ENCODE data around the gene FOXG1.

Gene FOXG1

DNA sequence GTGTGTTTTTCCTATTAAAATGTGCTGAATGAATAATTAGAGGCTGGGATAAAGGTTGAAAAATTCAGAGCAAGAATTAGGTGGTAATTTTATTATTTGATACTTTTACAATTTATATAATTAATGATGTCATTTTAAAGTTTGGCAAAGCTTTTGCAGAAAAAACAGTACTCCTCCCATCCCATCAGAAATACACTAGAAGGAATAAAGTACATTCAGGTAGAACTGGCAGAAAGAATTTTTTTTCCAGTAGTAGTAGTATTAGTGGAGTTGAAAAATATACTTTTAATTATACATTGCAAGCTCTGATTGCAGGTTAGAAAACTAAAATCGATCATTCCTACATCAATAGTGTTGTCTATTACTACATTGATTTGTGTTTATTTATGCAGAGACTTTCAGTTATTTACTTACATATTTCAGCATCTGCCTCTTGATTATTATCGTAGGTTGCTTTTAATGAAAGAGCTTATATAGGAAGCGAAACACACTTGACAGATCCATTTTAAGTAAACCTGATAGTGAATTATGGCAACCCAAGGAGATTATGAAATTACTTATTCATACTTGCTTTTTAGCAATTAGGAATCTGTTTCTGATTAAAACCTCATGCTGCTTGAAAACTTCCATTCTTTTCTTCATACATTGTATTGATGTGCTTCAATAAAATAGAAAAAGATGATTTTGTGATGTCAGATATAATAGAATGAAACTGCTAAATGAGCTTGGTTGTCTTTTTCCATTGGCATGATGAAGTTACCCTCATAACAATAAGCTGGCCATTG, 10.1 kb downstream of the FOXG1 start:
- no peak for DNase-seq (ENCODE audit: low read depth)

DNA sequence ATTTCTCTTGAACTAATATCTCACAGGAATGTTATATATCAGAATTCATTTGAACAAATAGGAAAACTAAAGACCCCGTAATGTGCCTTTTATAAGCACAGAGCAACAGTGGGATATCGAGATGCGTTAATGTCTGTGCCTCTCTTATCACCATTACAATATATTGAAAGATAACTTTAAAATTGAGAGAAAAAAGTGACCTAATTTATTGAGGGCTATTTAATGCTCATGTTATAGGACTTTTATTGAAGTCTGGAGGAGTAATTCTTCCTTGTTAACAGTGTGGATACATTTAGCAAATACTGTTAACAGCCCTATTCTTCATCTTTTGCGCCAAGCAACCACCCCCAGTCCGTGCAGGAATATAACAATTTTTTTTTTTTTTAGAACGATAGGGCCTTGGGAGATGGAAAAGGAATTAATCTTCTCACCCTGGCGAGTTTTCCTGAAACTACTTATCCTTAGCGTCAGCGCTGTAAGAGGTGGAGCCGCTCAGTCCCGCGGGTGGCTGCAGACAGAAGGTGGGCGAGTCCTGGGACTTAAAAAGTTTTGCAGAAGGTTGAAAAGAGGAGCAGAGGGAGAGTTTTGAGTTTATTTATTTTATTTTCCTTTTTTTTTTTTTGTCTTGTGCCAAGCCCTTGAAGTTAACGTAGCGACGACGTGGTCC, 11.0 kb downstream of the FOXG1 start:
- no peak for DNase-seq (ENCODE audit: low read depth)

DNA sequence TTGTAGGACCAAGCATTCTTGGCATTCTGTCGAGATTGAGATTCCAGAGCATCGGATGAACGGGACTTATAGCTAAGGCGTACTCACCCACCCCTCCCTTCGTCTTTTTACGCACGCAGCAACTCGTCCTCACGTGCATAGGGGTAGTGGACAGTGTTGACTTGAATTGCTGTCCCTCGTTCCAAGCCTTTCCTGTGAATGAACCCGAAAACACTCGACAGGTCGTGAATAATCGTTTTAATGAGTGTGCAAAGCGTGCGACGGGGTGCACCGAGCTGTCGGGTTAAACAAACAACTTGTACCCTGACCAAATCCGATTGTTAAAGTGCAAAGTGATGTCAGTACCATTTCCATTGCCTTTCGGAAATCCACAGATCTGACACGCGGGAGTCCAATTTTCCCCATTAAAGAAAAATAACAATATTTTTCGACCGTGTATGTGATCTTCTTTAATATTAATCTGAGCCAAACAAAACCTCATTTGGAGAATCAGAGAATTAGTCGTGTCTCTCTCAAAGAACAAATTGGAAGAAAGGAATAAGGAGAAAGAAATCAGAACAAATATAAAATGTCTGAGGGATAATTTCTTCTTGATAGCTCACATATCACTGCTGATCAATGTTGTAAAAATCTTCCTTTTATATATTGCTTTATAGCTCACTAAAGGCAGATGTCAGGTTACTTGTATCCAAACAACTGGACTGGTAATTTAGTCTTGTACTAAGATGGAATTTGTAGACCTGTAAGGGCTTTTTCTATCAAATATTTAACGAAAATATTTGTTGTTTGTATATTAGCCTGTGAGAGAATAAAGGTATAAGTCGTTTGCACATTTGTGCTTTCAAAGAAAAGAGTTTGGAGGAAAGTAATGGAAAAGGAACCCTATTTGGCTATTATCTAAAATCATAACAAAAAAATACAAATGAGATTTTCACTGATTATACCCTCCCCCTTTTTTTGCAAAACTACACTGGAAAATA, 11.8 kb downstream of the FOXG1 start:
- no peak for DNase-seq (ENCODE audit: low read depth)

DNA sequence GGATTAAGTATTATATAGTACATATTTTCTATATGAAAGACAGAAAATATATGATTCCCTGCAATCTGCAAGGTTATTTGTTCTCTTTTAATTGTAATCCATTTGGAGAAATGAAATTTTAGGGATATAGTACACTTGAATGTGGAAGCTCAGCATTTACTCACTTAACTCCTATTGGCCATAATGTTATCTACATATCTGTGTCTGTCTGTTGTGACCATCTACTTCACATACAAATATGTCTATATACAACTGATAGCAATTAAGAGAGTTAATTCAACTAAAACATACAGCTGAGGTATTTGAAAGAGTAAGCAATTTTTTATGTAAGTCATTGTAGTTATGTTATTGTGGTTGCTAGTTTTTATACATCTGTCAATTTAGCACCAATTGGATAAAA, 12.9 kb downstream of the FOXG1 start:
- DNase-seq (ENCODE audit: low read depth) = no peak

DNA sequence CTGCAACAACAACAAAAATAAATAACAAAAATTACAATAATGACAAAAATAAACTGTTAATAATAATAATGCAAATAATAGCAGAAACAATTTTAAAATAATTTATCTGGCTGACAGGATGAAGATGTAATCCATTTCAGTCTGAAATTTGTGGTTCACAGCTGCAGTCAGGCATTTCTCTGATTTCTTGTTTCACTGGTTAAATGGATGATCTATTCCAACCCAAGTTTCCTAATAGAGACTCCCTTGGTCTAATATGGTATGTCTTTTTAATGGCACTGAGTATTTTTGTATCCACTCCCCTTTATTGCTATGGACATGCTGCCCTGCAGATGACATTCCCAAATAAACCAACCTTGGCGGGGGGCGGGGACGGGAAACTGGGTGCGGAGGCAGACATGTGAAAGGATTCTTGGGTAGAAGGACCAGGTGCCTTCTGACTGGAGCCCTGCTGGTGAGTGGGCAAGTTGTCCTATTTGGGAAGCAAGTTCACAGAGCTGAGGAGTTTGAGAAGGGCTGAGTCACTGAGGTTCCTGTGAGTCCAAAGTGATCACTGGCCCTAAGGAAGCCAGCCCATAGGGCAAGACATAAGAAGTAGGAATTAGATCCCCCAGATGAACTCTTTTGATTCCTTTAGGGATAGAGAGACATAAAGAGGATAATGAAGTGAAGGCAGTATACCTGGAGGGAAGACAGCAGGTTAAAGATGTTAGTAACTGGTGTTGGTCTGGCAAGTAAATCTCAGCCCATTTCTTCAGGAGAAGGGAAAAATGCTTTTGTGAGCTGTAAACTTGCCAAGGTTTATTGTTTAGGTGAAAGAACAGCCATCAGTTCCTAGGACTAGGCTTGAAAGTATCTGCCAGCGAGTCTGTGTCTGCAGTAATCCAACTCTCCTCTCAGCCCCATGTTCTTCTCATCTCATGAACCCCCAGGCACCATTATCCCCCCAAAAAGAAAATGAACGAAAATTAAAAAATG, 14.5 kb downstream of the FOXG1 start:
- DNase-seq (ENCODE audit: low read depth) = no peak

DNA sequence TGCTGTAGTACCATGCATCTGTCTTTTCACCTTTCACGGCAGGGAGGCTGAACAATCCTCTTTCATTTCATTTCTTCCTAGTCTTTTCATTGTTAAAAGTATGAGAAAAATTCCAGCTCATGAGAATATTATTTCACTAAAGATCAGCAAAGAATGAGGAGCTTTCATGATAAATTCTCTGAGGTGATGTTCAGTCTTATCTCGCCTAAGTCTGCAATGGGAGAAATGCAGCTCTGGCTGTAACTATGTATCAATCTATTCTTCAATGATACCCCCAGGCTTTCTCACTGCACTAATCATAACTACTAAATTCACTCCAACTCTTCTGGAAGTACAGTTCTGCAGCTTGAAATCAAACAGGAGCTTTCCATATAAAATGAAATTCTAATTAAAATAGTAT, 15.7 kb downstream of the FOXG1 start:
- DNase-seq (ENCODE audit: low read depth) = no peak

DNA sequence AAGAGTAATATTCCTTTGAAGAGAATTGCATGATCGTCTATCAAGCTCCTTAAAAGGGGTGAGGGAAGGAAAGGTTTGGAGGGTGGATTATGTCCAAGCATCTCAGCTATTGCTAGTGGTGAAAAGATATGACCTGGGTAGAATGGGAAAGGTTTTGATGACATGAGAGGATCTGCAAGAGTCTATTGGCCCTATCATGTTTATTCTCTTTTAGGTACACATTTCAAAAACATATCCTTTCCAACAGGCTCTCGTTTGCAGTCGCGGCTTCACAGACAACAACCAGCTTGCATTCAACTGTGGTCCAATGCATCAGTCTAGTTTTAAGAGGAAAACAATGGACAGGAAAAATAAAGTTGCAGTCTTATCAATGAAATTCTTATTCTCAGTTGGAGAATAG, 17.1 kb downstream of the FOXG1 start:
- no peak for DNase-seq (ENCODE audit: low read depth)

DNA sequence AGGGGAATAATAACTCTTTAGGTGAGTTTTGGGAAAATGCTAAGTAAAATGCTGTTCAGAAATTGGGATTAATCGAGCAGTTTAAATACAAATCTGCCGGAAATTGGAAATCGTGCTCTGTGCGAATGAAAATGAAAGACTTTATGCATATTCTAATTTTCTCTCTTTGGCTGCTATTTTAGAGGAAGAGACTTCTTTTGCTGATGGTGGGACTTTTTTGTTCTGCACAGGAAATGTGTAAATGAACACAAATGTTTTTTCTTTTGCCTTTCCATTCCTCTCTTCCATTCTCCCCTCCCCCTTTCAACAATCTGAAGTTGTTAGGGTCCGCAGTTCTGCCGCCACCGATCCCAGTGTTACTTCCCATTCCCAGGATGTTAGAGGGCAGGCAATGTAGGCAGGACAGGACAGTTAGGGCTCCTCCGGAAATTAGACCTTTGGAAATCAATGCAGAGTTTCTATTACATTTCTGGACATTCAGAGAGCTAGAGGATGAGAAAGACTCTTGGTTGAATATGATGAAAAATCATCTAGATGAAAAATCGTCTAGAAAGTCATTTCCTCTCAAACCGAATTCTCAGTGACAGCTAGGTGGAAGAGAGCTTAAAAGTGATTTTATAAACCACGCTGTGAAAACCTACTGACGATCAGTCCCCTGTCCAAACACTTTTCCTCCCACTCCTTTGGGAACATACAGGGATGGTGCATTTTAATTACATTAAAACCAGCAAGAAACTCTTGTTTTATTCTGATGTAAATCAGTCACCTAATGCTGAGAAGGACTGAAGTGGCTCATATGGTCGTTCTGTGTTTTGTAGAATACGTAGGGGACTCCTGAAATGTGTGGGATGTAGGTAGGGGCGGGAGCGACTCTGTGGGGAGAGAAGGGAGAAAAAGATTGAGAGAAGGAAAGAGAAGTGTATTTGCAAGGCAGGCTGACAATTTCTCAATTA, 17.8 kb downstream of the FOXG1 start:
- no peak for DNase-seq (ENCODE audit: low read depth)

DNA sequence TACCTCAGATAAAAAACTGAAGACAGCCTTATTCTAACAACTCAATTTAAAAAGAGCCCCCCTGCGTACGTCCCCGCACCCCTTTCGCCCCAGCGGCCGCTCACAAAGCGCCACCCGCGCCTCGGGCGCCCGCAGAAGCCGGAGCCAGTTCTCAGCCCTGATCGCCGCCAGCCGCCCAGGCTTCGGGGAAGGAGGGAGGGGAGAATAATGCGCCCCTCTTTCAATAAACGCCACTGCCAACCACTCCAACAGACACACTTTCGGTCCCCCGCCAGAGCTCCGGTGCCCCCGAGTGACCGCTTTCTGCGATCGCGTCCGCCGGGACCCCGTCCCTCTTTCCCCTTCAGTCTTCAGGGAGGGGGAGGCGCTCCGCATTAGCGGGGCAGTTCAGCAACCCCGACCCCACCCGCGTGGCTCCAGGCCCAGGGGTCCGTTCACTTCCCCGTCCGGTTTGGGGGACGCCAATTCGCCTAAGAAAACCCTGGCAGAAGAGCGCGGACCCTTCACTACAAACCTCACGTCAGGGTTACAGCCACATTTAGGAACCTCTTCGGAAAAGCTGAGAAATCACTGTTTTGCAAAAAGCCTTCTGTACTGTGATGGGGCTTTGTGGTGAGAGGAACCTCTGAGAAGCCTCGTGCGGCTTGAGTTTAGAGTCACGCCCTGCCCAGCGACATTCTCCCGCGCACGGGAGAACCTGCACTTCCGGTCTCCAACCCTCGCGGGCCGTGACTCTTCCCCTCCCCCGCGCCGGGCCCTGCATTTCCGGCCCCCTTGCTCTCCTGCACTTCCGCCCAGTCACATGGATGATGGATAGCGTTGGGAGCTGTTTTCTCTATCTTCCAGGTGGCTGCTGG, 18.7 kb downstream of the FOXG1 start:
- no peak for DNase-seq (ENCODE audit: low read depth)

DNA sequence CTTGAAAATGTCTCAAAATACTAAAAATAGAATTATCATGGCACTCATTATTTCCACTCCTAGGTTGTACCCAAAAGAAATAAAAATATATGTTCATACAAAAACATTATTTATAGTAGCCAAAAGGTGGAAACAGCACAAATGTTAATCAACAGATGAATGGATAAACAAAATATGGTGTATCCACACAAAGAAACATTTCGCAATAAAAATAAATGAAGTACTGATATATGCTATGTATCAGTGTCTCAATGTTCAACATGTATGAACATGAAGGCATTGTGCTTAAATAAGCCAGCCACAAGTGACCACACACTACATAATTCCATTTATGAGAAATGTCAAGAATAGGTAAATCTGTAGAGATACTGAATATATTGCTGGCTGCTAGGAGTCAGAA, 40.9 kb downstream of the FOXG1 start:
- no peak for DNase-seq (ENCODE audit: low read depth)

DNA sequence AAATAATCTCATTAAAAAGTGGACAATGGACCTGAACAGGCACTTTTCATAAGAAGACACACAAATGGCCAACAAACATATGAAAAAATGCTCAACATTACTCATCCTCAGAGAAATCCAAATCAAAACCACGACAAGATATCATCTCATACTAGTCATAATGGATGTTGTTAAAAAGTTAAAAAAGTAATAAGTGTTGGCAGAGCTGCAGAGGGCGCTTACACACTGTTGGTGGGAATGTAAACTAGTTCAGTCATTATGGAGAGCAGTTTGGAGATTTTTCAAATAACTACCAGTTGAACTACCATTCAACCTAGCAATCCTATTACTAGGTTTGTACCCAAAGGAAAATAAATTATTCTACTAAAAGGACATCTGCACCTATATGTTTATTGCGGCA, 47.2 kb downstream of the FOXG1 start:
- no peak for DNase-seq (ENCODE audit: low read depth)

All from stimulated activated CD8-positive, alpha-beta memory T cell treated with anti-CD3 and anti-CD28 coated beads, Interleukin-15, amount 100 ng/mL, for 24 hours (primary cell).